HG03060 (cell line): Measurements from ENCODE around the gene ARFGAP3.

Experiments
- ATAC-seq: cut with Tn5 transposase; IDR thresholded peaks from one replicate; pipeline ENCODE4 v1.9.1; 2021; ENCODE audit warnings: low read depth, moderate number of reproducible peaks; ENCODE audit not compliant: unreplicated experiment

ARFGAP3 gene

GRCh38 chr22:42856865-42857704 is at the start of gene ARFGAP3:
TSS of gene ARFGAP3 (minus strand) at chr22:42857273. CDS start at chr22:42857182, 91 bp downstream.
- no peak for ATAC-seq

- ATAC-seq, result no peak
Observed at GRCh38 chr22:42905702-42906183, 48.7 kb upstream of the ARFGAP3 start.

GRCh38 chr22:42905217-42905616 is 48.1 kb upstream of the ARFGAP3 start:
- ATAC-seq, result no peak

- no peak for ATAC-seq
Observed at GRCh38 chr22:42904050-42904449, 47.0 kb upstream of the ARFGAP3 start.

GRCh38 chr22:42902875-42903510 is 45.9 kb upstream of the ARFGAP3 start:
- ATAC-seq, result no peak

GRCh38 chr22:42901790-42902508 is 44.9 kb upstream of the ARFGAP3 start:
- ATAC-seq, result no peak

GRCh38 chr22:42897960-42898359 is 40.9 kb upstream of the ARFGAP3 start:
- ATAC-seq, result no peak

GRCh38 chr22:42895541-42895981 is 38.5 kb upstream of the ARFGAP3 start:
- no peak for ATAC-seq

GRCh38 chr22:42895087-42895486 is 38.0 kb upstream of the ARFGAP3 start:
- no peak for ATAC-seq

- ATAC-seq, result no peak
Observed at GRCh38 chr22:42893371-42894150, 36.5 kb upstream of the ARFGAP3 start.

- ATAC-seq, result no peak
Observed at GRCh38 chr22:42892571-42893316, 35.7 kb upstream of the ARFGAP3 start.

GRCh38 chr22:42892156-42892555 is 35.1 kb upstream of the ARFGAP3 start:
- no peak for ATAC-seq

- ATAC-seq, result no peak
Observed at GRCh38 chr22:42891696-42892095, 34.6 kb upstream of the ARFGAP3 start.

GRCh38 chr22:42891008-42891407 is 33.9 kb upstream of the ARFGAP3 start:
- ATAC-seq, result no peak

- no peak for ATAC-seq
Observed at GRCh38 chr22:42889304-42889703, 32.2 kb upstream of the ARFGAP3 start.

- no peak for ATAC-seq
Observed at GRCh38 chr22:42887523-42888507, 30.7 kb upstream of the ARFGAP3 start.

GRCh38 chr22:42887120-42887519 is 30.0 kb upstream of the ARFGAP3 start:
- no peak for ATAC-seq

GRCh38 chr22:42885446-42885845 is 28.4 kb upstream of the ARFGAP3 start:
- ATAC-seq, result no peak
